Rectal smooth muscle tissue (tissue), 1 donor: ENCODE results near the gene TLR6.
"Not testable (repeated sequence)": the region's sequence is repeated elsewhere in the genome, so short reads cannot be mapped to it uniquely, and the experiment has no call there.

Experiments
- H3K27ac ChIP-seq: one replicate; pipeline ENCODE4 v1.7.0; 2013; ENCODE audit warnings: low read depth, low read length, inconsistent platforms
- H3K27me3 ChIP-seq: one replicate; pipeline ENCODE4 v1.7.0; 2013; ENCODE audit warnings: low read length; ENCODE audit not compliant: control insufficient read depth, insufficient read depth
- H3K36me3 ChIP-seq: one replicate; pipeline ENCODE4 v1.7.0; 2013; ENCODE audit warnings: low read length; ENCODE audit not compliant: control insufficient read depth, insufficient read depth
- H3K4me1 ChIP-seq: one replicate; pipeline ENCODE4 v1.7.0; 2013; ENCODE audit warnings: low read length; ENCODE audit not compliant: control insufficient read depth, insufficient read depth
- H3K4me3 ChIP-seq: one replicate; pipeline ENCODE4 v1.7.0; 2013; ENCODE audit warnings: low read length
- H3K9ac ChIP-seq: one replicate; pipeline ENCODE4 v1.7.0; 2013; ENCODE audit warnings: low read length

The TLR6 gene

GRCh38 chr4:38807462-38807861 lies 49.2 kb downstream of the TLR6 start:
- not testable (repeated sequence) for H3K4me3 ChIP-seq, H3K36me3 ChIP-seq, H3K27me3 ChIP-seq, H3K27ac ChIP-seq, H3K9ac ChIP-seq, H3K4me1 ChIP-seq

GRCh38 chr4:38806251-38806650 lies 50.4 kb downstream of the TLR6 start:
- not testable (repeated sequence) for H3K27ac ChIP-seq, H3K4me3 ChIP-seq, H3K27me3 ChIP-seq, H3K36me3 ChIP-seq, H3K4me1 ChIP-seq, H3K9ac ChIP-seq

- no peaks in the 10 kb centered on the region for H3K36me3 ChIP-seq
- peak overlapping the region; percentile 39 for H3K4me3 ChIP-seq
- H3K4me1 ChIP-seq: peaks cover 2% of the 10 kb centered on the region
- H3K9ac ChIP-seq: no peak overlapping the region
- H3K27ac ChIP-seq: peak overlapping the region; percentile 15
- no peaks in the 10 kb centered on the region for H3K27me3 ChIP-seq
These were observed 51.0 kb downstream of the TLR6 start for GRCh38 chr4:38805530-38806145.

- Histone ChIP-seq H3K27me3 (no peaks in the 10 kb centered on the region), H3K36me3 (no peaks in the 10 kb centered on the region), H3K27ac (peak within 1 kb of the TSS; percentile 64), H3K9ac (no peak within 1 kb of the TSS), H3K4me3 (peak within 1 kb of the TSS; percentile 55), H3K4me1 (peaks cover 2% of the 10 kb centered on the region)
These were observed 51.8 kb downstream of the TLR6 start, which contains the start of gene TLR1 for GRCh38 chr4:38804654-38805295. Gene TLR1 (minus strand): TSS chr4:38804791. CDS start chr4:38798831, 5,960 bp downstream.

- Histone ChIP-seq H3K9ac (no peak overlapping the region), H3K27ac (peak overlapping the region; percentile 64), H3K36me3 (no peaks in the 10 kb centered on the region), H3K4me1 (peaks cover 2% of the 10 kb centered on the region), H3K27me3 (no peaks in the 10 kb centered on the region), H3K4me3 (peak overlapping the region; percentile 55)
These were observed 52.6 kb downstream of the TLR6 start for GRCh38 chr4:38803833-38804653.

GRCh38 chr4:38802561-38803355 lies 53.9 kb downstream of the TLR6 start:
- H3K27ac ChIP-seq: no peak overlapping the region
- peaks cover 2% of the 10 kb centered on the region for H3K4me1 ChIP-seq
- no peaks in the 10 kb centered on the region for H3K36me3 ChIP-seq
- H3K4me3 ChIP-seq: peak overlapping the region; percentile 40
- H3K27me3 ChIP-seq: no peaks in the 10 kb centered on the region
- H3K9ac ChIP-seq: no peak overlapping the region

GRCh38 chr4:38800961-38801450 lies 55.6 kb downstream of the TLR6 start:
- Histone ChIP-seq H3K9ac (no peak overlapping the region), H3K36me3 (no peaks in the 10 kb centered on the region), H3K27ac (no peak overlapping the region), H3K4me3 (no peak overlapping the region), H3K27me3 (no peaks in the 10 kb centered on the region), H3K4me1 (peaks cover 2% of the 10 kb centered on the region)

- Histone ChIP-seq H3K4me3 (no peak overlapping the region), H3K9ac (no peak overlapping the region), H3K27ac (no peak overlapping the region), H3K4me1 (peaks cover 2% of the 10 kb centered on the region), H3K27me3 (no peaks in the 10 kb centered on the region), H3K36me3 (peaks cover 2% of the 10 kb centered on the region)
These were observed 56.3 kb downstream of the TLR6 start for GRCh38 chr4:38800366-38800765.

- H3K27me3 ChIP-seq: no peaks in the 10 kb centered on the region
- H3K4me3 ChIP-seq: no peak overlapping the region
- no peak overlapping the region for H3K27ac ChIP-seq
- H3K36me3 ChIP-seq: peaks cover 2% of the 10 kb centered on the region
- no peak overlapping the region for H3K9ac ChIP-seq
- H3K4me1 ChIP-seq: no peaks in the 10 kb centered on the region
These were observed 61.5 kb downstream of the TLR6 start for GRCh38 chr4:38795087-38795486.

GRCh38 chr4:38794051-38794450 lies 62.6 kb downstream of the TLR6 start:
- H3K36me3 ChIP-seq: peaks cover 2% of the 10 kb centered on the region
- H3K4me3 ChIP-seq: no peak overlapping the region
- no peak overlapping the region for H3K27ac ChIP-seq
- H3K9ac ChIP-seq: no peak overlapping the region
- H3K4me1 ChIP-seq: no peaks in the 10 kb centered on the region
- H3K27me3 ChIP-seq: no peaks in the 10 kb centered on the region

- H3K4me3 ChIP-seq: no peak overlapping the region
- H3K36me3 ChIP-seq: peaks cover 2% of the 10 kb centered on the region
- H3K27me3 ChIP-seq: no peaks in the 10 kb centered on the region
- no peaks in the 10 kb centered on the region for H3K4me1 ChIP-seq
- no peak overlapping the region for H3K27ac ChIP-seq
- no peak overlapping the region for H3K9ac ChIP-seq
These were observed 65.6 kb downstream of the TLR6 start for GRCh38 chr4:38791010-38791409.

- Histone ChIP-seq H3K9ac (no peak overlapping the region), H3K4me1 (no peaks in the 10 kb centered on the region), H3K36me3 (no peaks in the 10 kb centered on the region), H3K27ac (no peak overlapping the region), H3K4me3 (no peak overlapping the region), H3K27me3 (no peaks in the 10 kb centered on the region)
These were observed 68.3 kb downstream of the TLR6 start for GRCh38 chr4:38788317-38788716.
